BLaER1 (cell line): ENCODE data around the gene KDELR3.

Experiments used
- H3K27ac ChIP-seq: shearing (Covaris generic); formaldehyde crosslinking; 2 replicates; pipeline ENCODE4 v1.8.1; 2022
- H3K27me3 ChIP-seq: shearing (Covaris generic); formaldehyde crosslinking; 2 replicates; pipeline ENCODE4 v1.8.1; 2022
- H3K36me3 ChIP-seq: shearing (Covaris generic); formaldehyde crosslinking; 2 replicates; pipeline ENCODE4 v1.8.1; 2022
- H3K4me1 ChIP-seq: shearing (Covaris generic); formaldehyde crosslinking; 2 replicates; pipeline ENCODE4 v1.8.1; 2022
- H3K4me2 ChIP-seq: shearing (Covaris generic); formaldehyde crosslinking; 2 replicates; pipeline ENCODE4 v1.8.1; 2022
- H3K4me3 ChIP-seq: shearing (Covaris generic); formaldehyde crosslinking; 2 replicates; pipeline ENCODE4 v1.8.1; 2022
- H3K9ac ChIP-seq: shearing (Covaris generic); formaldehyde crosslinking; 2 replicates; pipeline ENCODE4 v1.8.1; 2022
- H3K9me3 ChIP-seq: shearing (Covaris generic); formaldehyde crosslinking; 2 replicates; pipeline ENCODE4 v1.8.1; 2022
- H4K20me1 ChIP-seq: shearing (Covaris generic); formaldehyde crosslinking; 2 replicates; pipeline ENCODE4 v1.8.1; 2022
- Cebpa-rat ChIP-seq: shearing (Covaris generic); IDR thresholded peaks from 2 replicates; pipeline ENCODE4 v1.8.1; 2022

Gene KDELR3

DNA sequence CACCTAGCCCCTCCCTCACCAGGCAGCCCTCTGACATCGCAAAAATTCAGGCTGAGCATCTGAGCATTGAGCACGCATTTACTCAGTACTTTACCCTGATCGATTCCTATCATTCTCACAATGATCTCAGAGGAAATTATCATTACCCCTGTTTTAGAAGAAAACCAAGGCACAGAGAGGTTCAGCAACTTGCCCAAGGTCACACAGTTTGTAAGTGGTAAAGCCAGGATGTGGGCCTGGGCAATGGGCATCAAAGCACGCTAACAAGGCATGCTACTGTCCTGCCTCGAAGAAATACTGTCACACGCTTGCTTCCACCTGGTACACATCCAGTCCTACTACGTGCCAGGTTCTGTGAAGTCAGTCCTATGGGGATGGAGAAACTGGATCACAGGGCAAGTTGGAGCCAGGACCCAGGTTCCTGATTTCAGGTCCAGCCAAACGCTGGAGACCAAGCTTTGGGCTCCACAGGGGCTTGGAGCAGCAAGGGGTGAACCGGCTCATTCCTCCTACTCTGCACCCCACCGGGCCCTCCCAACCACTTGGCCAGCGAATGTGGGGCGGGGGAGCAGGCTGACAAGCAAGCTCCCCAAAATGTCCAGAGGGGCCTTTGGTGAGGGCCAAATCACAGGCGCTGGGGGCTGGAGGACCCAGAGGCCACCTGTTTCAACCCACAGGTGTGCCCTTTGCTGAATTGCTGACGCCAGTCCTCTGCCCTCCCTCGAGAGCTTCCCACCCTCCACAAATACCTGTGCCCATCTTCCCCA is 31.1 kb upstream of the KDELR3 start:
- 0 out of 2 replicates have a peak, but pooled peaks cover 4% of the 10 kb centered on the region for H3K4me1 ChIP-seq
- H4K20me1 ChIP-seq, result no peaks in the 10 kb centered on the region
- H3K36me3 ChIP-seq, result no peaks in the 10 kb centered on the region
- H3K27ac ChIP-seq, result no peak overlapping the region
- H3K27me3 ChIP-seq, result no peaks in the 10 kb centered on the region
- H3K4me3 ChIP-seq, result no peak overlapping the region
- no peaks in the 10 kb centered on the region for H3K9me3 ChIP-seq
- no peak overlapping the region for H3K9ac ChIP-seq
- no peak for TF ChIP-seq Cebpa-rat
- H3K4me2 ChIP-seq, result no peak overlapping the region

DNA sequence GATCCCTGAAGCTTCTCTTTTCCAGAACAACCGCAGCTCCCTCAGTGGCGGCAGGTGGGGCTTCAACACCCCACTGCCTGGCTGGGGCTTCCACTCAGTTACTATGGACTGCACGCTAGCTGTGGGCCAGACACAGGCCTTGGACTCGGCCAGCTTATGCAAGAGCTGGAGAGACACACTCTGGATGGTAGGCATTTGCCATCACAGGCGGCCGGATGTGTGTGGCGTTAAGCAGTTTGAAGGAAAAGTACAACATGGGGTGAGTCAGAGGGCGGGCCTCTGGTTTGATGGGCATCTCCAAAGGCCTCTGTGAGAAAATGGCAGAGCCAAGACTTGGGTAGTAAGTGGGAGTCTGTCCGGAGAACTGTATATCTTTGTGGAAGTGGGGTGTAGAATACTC is 30.5 kb upstream of the KDELR3 start:
- no peak for TF ChIP-seq Cebpa-rat
- Histone ChIP-seq H3K4me3 (no peak overlapping the region), H3K9me3 (no peaks in the 10 kb centered on the region), H3K4me1 (0 out of 2 replicates have a peak, but pooled peaks cover 4% of the 10 kb centered on the region), H3K27ac (no peak overlapping the region), H3K27me3 (no peaks in the 10 kb centered on the region), H3K36me3 (no peaks in the 10 kb centered on the region), H3K4me2 (no peak overlapping the region), H4K20me1 (no peaks in the 10 kb centered on the region), H3K9ac (no peak overlapping the region)

DNA sequence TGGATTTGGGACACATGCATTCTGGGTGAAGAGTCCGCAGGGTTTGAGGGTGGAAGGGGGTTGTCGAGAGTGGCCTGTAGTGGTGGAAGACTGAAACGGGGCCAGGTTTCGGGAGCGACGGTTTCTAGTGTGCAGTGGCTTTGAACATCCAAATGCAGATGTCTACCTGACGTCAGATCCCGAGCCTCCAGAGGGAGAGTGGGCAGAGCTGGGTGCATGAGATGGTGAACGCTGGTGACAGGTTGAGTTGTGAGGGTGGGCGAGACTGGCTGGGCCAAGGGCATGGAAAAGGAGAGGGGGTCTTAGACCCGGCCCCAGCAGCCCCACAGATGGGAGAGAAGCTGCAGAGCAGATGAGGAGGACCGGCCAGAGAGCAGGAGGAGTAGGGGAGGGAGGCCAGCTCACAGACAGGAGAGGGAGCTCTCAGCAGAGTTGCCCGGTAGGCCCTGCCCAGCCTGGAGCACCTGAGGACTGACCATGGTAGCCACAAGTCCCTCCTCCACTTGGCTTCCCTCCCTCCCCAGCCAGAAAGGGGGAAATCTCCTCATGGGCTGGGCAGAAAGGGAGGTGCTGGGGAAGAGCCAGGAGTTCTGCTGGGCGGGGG is 27.0 kb upstream of the KDELR3 start:
- H3K27me3 ChIP-seq, result no peaks in the 10 kb centered on the region
- H3K9me3 ChIP-seq, result no peaks in the 10 kb centered on the region
- H4K20me1 ChIP-seq, result no peaks in the 10 kb centered on the region
- no peaks in the 10 kb centered on the region for H3K36me3 ChIP-seq
- no peak overlapping the region for H3K4me2 ChIP-seq
- no peak overlapping the region for H3K4me3 ChIP-seq
- no peak for TF ChIP-seq Cebpa-rat
- no peak overlapping the region for H3K9ac ChIP-seq
- H3K27ac ChIP-seq, result no peak overlapping the region
- H3K4me1 ChIP-seq, result peaks cover 26% of the 10 kb centered on the region

GRCh38 chr22:38441620-38442287 is 26.1 kb upstream of the KDELR3 start:
- Histone ChIP-seq H3K9me3 (no peaks in the 10 kb centered on the region), H3K9ac (no peak overlapping the region), H3K4me2 (no peak overlapping the region), H3K27ac (no peak overlapping the region), H3K36me3 (no peaks in the 10 kb centered on the region), H3K4me1 (peaks cover 26% of the 10 kb centered on the region), H4K20me1 (no peaks in the 10 kb centered on the region), H3K27me3 (no peaks in the 10 kb centered on the region), H3K4me3 (no peak overlapping the region)
- no peak for TF ChIP-seq Cebpa-rat

- TF ChIP-seq Cebpa-rat, result no peak
These were observed 24.8 kb upstream of the KDELR3 start for GRCh38 chr22:38442967-38443627.

DNA sequence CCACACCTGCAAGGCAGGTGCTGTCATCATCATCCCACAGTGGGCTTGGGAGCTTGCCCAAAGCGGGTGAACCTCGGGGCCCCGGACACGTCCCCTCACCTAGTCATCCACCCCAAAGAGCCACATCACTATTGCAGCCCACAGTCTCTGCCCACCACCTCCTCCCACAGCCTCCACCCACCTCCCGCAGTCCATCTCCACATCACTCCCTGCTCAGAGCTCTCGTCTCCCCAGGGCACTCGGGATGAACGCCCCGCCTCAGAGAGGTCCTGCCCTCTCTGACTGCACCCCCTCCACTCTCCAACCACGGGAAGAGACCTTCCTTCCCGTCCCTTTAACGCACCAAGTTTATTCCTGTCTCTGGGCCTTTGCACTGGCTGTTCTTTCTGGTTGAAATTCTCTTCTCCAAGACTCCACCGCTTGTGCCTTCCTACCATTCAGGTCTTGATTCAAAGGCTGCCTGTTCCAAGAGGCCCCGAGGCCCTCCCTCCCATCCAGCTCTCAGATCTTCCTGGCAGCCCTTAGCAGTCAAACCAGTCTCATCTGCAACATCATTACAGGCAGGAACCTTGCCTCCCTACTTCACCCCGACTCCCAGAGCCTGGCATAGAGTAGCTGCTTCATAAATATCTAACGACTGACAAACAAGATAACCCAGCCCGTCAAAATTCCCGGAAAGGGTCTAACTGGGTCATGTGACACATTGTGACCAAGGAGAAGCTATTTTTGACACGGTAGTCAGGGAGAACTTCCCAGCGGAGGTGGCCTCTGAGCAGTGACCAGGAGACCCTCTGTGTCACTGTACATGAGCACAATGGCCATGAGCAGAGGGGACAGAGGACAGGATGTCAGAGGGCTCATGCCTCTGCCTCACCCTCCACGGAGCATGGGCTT is 24.0 kb upstream of the KDELR3 start:
- Histone ChIP-seq H3K9ac (no peak overlapping the region), H4K20me1 (peaks cover 6% of the 10 kb centered on the region; the same call in 1 of the 2 replicates), H3K4me2 (peak overlapping the region; percentile 41), H3K27ac (no peak overlapping the region), H3K4me1 (peaks cover 26% of the 10 kb centered on the region), H3K9me3 (no peaks in the 10 kb centered on the region), H3K27me3 (peaks cover under 1% of the 10 kb centered on the region; the same call in 1 of the 2 replicates), H3K36me3 (no peaks in the 10 kb centered on the region), H3K4me3 (no peak overlapping the region)
- no peak for TF ChIP-seq Cebpa-rat

More at GRCh38 chr22:38442967-38443627, 24.8 kb upstream of the KDELR3 start:
- no peaks in the 10 kb centered on the region for H3K27me3 ChIP-seq
- H3K27ac ChIP-seq, result no peak overlapping the region
- no peaks in the 10 kb centered on the region for H3K9me3 ChIP-seq
- peak overlapping the region; percentile 41; the same call in 1 of the 2 replicates for H3K4me2 ChIP-seq
- no peaks in the 10 kb centered on the region for H4K20me1 ChIP-seq
- no peak overlapping the region for H3K9ac ChIP-seq
- H3K4me3 ChIP-seq, result no peak overlapping the region
- peaks cover 26% of the 10 kb centered on the region for H3K4me1 ChIP-seq
- H3K36me3 ChIP-seq, result no peaks in the 10 kb centered on the region

- peak overlapping the region; percentile 41 for H3K4me2 ChIP-seq
- H3K36me3 ChIP-seq, result no peaks in the 10 kb centered on the region
These were observed 23.1 kb upstream of the KDELR3 start for GRCh38 chr22:38444783-38445182.

DNA sequence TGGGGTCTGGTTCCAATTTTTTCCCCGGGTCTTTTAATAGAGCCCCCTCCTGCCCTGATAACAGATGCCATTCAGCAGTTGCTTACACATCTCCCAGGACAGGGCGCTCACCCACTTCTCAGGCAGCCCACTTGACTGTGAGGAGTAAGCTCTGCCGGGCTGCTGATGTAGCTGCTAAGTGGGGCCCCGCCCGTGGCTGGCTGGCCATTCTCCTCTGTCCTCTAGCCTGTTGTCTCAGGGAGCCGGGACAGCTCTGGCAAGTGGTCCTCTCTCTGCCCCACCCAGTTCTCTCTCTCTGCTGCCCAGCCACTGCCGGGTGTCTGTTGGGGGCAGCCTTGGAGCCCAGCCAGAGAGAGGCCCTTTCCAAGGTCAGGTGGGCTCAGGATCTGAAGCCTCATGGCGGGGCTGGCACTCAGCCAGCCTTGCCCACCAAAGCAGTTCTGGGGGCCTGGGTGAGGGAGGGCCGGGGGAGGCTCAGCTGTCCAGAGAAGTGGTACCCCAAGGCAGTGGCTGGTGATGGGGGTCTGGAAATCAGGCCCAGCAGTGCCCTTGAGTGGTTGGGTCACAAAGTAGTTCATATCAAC is 21.8 kb upstream of the KDELR3 start:
- Histone ChIP-seq H3K9ac (no peak overlapping the region), H3K4me2 (no peak overlapping the region), H3K27me3 (peaks cover 23% of the 10 kb centered on the region), H3K4me3 (no peak overlapping the region), H3K36me3 (no peaks in the 10 kb centered on the region), H4K20me1 (peaks cover 28% of the 10 kb centered on the region; the same call in 1 of the 2 replicates), H3K4me1 (peaks cover 26% of the 10 kb centered on the region), H3K9me3 (no peaks in the 10 kb centered on the region), H3K27ac (no peak overlapping the region)
- no peak for TF ChIP-seq Cebpa-rat

More at GRCh38 chr22:38444783-38445182, 23.1 kb upstream of the KDELR3 start:
- Histone ChIP-seq H3K9ac (no peak overlapping the region), H3K4me1 (peaks cover 26% of the 10 kb centered on the region), H3K4me3 (no peak overlapping the region), H3K27me3 (peaks cover 10% of the 10 kb centered on the region), H3K9me3 (no peaks in the 10 kb centered on the region), H3K27ac (no peak overlapping the region), H4K20me1 (peaks cover 15% of the 10 kb centered on the region; the same call in 1 of the 2 replicates)
- no peak for TF ChIP-seq Cebpa-rat
